ENCODE data around the gene HES7. TPM values are rescaled to one million over a fixed set of nuclear protein-coding genes. Genes with fewer than 3 reads are reported as not detected.
"Not testable (repeated sequence)": the region's sequence is repeated elsewhere in the genome, so short reads cannot be mapped to it uniquely, and the experiment has no call there.

Gene HES7
- polyA plus RNA-seq (ENCODE audit: insufficient read length in 4 of 4) = under 1 TPM in 1 of 4 donors, not detected in 3; 0.08 TPM

GRCh38 chr17:8123695-8124349 lies at the start of gene HES7:
Gene HES7 (minus strand): TSS chr17:8124106. CDS start chr17:8124084, 22 bp downstream.
- DNase-seq (ENCODE audit: low read depth in 4 of 4, low spot score in 3 of 4) = no peak

GRCh38 chr17:8173056-8173870 lies 49.4 kb upstream of the HES7 start:
- DNase-seq (ENCODE audit: low read depth in 4 of 4, low spot score in 3 of 4) = peak; percentile 86 to 93 (median 88)

DNA sequence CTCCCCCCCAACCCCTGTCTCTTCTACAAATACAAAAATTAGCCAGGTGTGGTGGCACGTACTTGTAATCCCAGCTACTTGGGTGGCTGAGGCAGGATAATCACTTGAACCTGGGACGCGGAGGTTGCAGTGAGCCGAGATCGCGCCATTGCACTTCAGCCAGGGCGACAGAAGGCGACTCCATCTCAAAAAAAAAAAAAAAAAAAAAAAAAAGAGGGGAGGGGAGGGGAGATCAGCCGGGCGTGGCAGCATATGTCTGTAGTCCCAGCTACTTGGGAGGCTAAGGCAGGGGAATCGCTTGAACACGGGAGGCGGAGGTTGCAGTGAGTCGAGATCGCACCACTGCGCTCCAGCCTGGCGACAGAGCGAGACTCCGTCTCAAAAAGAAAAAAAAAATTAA lies 46.3 kb upstream of the HES7 start:
- not testable (repeated sequence) for DNase-seq (ENCODE audit: low read depth in 4 of 4, low spot score in 3 of 4)

- DNase-seq (ENCODE audit: low read depth in 4 of 4, low spot score in 3 of 4) = no peak
These were observed 43.6 kb upstream of the HES7 start for GRCh38 chr17:8167526-8167925.

DNA sequence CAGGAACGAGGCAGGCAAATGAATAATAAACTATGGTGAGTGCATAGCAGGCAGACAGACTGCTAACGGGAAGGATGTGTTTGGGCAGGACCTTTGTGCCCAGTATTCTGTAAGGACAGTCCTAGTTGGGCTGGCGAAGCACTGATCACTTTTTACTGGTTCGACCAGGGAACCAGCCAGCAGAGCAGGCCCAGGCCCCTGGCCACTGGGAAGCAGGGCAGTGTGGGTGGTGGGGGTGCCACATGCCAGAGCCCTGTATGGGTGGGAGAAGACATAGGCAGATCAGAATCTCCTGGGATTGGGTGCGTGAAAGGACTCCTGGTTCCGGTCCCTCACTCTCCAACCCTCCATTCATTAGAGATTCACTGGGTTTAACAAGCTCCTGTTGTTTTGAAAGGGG lies 42.8 kb upstream of the HES7 start:
- DNase-seq (ENCODE audit: low read depth in 4 of 4, low spot score in 3 of 4) = no peak

DNA sequence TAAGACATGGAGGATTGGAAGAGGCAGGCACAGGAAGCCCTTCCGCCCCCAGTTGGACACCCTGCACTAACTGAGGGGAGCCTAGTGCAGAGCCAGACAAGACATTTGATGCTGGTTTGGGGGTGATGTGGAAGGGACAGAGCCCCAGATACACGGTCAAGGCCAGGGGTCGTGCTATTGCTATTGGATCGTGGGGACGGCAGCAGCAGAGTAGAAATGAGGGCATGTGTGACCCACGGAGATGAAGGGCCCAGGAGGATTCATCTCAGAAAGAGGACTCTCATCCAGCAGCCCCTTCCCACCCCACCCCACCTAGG lies 40.9 kb upstream of the HES7 start:
- DNase-seq (ENCODE audit: low read depth in 4 of 4, low spot score in 3 of 4) = no peak

- no peak for DNase-seq (ENCODE audit: low read depth in 4 of 4, low spot score in 3 of 4)
These were observed 40.3 kb upstream of the HES7 start for GRCh38 chr17:8163978-8164814.

GRCh38 chr17:8162997-8163977 lies 39.4 kb upstream of the HES7 start:
- DNase-seq (ENCODE audit: low read depth in 4 of 4, low spot score in 3 of 4) = no peak

DNA sequence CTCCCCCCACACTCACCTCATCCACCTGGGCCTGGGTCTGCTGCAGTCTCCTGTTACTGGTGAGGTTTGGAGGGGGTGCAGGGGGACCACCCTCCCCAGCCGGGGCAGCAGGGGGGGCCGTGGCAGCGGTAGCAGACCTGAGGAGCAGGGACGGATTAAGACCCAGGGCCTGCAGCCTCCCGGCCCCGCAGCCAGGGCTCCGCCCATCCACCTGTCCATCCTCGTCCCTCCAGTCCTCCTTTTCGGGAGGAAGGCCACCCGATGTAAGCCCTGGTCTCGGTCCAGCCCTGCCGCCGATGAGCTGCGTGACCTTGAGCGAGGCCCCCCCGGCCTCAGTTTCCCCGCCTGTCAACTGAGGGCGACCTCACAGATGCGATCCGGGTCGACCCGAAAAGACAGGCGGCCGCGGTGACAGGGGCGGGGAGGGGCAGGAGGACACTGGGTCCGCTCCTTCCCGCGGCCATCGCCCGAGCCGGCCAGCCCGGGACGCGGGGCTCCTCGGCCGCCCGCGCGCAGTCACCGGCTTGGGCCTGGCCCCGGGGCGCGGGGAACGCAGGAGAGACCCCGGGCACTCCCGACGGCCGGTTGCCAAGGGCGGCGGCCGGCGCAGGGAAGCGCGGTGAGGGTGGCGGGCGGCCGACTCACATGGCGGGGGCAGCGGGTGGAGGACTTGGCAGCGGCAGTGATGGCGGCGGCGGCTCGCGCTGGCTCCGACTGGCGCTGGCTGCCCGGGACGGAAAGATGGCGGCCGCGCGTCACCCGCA lies 38.5 kb upstream of the HES7 start, which contains the start of gene VAMP2:
TSS of gene VAMP2 (minus strand) at position 716 of the 764 bp plus-strand sequence. CDS start at position 647, 69 bp downstream.
- DNase-seq (ENCODE audit: low read depth in 4 of 4, low spot score in 3 of 4) = no peak

DNA sequence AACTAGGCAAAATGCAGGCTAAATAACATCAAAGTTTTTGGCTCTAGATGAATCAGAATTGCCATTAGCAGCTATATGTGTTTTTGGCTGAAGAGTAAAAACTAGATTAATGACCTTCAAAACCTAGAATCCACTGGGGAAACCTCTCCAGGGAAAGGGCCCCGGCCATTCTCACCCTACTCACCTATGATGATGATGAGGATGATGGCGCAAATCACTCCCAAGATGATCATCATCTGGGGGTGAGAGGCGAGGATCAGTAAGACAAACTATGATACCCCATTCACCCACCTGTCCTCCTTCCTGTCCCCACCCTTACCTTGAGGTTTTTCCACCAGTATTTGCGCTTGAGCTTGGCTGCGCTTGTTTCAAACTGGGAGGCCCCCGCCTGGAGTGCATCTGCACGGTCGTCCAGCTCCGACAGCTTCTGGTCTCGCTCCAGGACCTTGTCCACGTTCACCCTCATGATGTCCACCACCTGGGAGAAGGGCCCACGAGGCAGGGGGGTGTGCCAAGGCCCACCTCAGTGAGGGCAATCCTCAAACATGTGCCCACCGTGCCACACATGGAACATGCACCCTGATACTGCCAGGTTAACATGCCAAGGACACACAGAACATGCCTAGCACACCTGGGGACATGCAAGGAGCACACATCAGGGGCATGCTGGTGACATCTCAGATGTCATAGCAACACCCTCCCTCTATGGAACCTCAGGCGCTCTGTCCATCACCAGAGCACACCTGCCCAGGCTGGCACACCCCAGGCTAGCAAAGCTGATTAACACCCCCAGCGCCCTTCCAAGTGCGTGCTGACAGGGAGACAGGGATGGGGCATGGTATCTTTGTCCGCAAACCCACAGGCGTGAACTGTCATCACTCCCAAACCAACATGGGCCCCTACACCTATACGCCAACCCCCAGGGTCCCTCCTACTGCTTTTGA lies 37.7 kb upstream of the HES7 start:
- DNase-seq (ENCODE audit: low read depth in 4 of 4, low spot score in 3 of 4) = no peak

DNA sequence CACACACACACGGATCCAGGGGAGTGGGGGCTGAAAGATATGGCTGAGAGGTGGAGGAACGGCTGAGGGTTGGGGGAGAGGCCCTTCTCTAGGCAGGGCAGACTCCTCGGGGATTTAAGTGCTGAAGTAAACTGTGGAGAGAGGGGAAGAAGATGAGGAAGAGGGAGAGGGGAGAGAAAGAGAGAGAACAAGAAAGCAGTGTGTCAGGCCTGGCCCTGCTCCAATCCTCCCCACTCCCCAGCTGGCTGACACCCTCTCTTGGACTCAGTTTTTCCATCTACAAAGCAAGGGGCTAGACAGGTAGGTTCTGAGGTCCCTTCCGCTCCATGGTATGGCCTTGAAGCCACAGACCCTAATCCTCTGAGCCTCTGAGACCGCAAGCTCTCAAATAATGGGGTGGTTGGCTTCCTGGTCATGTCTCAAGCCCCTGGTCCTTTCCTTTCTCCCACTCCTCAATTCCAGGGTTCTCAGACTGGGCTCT lies 36.9 kb upstream of the HES7 start:
- no peak for DNase-seq (ENCODE audit: low read depth in 4 of 4, low spot score in 3 of 4)

GRCh38 chr17:8160224-8160577 lies 36.3 kb upstream of the HES7 start:
- no peak for DNase-seq (ENCODE audit: low read depth in 4 of 4, low spot score in 3 of 4)

GRCh38 chr17:8159459-8160223 lies 35.7 kb upstream of the HES7 start:
- DNase-seq (ENCODE audit: low read depth in 4 of 4, low spot score in 3 of 4) = no peak

- DNase-seq (ENCODE audit: low read depth in 4 of 4, low spot score in 3 of 4) = no peak
These were observed 35.1 kb upstream of the HES7 start for GRCh38 chr17:8159032-8159400.

DNA sequence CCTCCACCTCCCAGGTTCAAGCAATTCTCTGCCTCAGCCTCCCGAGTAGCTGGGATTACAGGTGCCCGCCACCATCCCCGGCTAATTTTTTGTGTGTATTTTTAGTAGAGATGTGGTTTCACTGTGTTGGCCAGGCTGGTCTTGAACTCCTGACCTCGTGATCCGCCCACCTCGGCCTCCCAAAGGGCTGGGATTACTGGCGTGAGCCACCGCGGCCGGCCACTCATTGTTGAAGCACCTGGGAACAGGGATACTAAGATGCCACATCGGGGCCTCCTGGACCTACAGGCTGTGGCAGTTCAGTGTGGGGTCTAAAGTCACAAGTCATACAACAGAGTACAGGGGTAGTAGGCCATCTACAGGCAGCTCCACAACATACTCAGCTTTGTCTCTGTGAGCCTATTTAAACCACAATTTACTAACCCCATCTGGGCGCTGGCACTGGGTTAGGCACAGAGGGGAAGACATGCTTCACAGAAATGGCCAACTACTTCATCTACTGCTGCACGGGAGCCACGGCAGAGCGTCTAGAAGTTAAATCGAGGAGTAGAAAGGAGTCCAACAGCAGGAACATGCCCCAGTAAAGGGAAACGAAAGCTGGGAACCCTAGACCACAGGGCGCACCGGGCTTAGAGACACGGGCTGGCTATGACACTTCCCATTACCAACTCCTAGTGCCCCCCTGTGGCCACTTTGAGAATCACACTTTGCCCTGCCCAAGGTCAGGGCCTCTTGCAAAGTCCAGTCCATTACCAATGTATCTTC lies 34.5 kb upstream of the HES7 start:
- DNase-seq (ENCODE audit: low read depth in 4 of 4, low spot score in 3 of 4) = peak in 2 of 4 donors; percentile 81 to 82

- peak; percentile 99 to 100 (median 100) for DNase-seq (ENCODE audit: low read depth in 4 of 4, low spot score in 3 of 4)
These were observed 32.5 kb upstream of the HES7 start for GRCh38 chr17:8156246-8156992.
